GM18505 (cell line): Measurements from ENCODE around the gene C3.

ENCODE experiments used
- ATAC-seq: cut with Tn5 transposase; IDR thresholded peaks from one replicate; pipeline ENCODE4 v1.9.1; 2021; ENCODE audit not compliant: unreplicated experiment
- POLR2A ChIP-seq: IDR thresholded peaks from 4 replicates; pipeline ENCODE4 v1.6.1; 2011; ENCODE audit warnings: borderline replicate concordance; ENCODE audit not compliant: insufficient read depth, insufficient read length; ENCODE audit errors: extremely low read depth

The C3 gene

DNA sequence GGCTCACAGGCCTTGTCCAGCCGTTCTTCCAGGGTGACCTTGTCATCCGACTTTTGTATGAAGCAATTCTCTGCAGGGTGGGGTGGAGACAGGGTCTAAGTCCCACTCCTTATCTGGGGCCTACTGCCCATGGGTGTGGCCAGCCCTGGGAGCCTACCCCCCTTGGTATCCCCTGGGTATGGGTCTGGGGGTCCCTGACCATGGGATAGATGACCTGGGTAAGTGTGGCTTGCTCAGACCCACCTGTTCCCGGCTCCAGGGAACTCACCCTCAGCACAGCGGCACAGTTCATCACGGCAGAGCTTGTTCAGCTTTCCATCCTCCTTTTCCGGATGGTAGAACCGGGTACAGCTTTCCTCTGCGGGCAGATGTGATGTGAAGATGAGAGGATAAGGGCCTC lies 41.3 kb downstream of the C3 start:
- ATAC-seq, result no peak
- TF ChIP-seq POLR2A, result no peak

GRCh38 chr19:6678690-6679109 lies 41.8 kb downstream of the C3 start:
- ATAC-seq, result no peak
- no peak for TF ChIP-seq POLR2A

GRCh38 chr19:6677883-6678689 lies 42.4 kb downstream of the C3 start:
- no peak for ATAC-seq
- no peak for TF ChIP-seq POLR2A

DNA sequence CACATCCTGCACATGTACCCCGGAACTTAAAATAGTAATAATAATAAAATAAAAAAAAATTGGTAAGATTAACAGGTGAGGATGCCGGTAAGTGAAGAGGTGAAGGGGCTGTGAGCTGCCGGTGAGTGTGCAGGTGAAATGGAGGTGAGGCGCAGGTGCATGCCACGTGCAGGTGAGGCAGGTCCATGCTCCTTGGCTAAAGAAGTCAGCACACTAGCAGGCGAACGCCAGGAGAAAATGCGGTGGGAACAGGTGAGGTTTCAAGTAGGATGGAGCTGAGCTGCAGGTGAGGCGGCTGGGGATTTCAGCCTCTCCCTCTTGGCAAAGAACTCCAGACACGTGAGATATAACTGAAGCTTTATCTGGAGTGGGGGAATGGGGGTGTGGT lies 43.0 kb downstream of the C3 start:
- no peak for TF ChIP-seq POLR2A
- ATAC-seq, result no peak

- no peak for ATAC-seq
- TF ChIP-seq POLR2A, result no peak
Observed at GRCh38 chr19:6676288-6676687, 44.2 kb downstream of the C3 start.

DNA sequence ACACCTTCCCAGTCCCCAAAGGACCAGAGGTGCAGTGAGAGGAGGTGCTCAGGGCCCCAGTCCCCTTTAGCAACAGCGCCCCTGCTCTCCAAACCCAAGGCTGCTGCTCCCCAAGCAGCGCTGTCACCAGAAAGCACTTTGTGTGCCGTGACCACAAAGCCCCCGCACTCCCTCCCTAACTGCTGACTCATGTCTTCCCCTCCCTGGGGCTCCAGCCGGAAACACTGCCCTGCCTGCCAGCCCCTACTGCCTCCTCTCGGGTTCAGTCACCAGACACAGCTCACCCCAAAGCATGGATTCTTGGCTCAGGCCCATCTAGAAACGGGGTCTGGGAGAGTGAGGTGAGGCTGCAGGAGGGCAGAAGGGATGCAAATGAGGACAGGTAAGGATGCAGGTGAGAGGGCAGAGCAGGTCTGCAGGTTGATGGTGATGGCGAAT lies 45.6 kb downstream of the C3 start:
- peak; percentile 57 for ATAC-seq
- peak; percentile 45 for TF ChIP-seq POLR2A

- peak; percentile 1 for ATAC-seq
Observed at GRCh38 chr19:6674408-6674807, 46.0 kb downstream of the C3 start.

- TF ChIP-seq POLR2A, result no peak
- no peak for ATAC-seq
Observed at GRCh38 chr19:6672693-6673290, 47.7 kb downstream of the C3 start.

- ATAC-seq, result no peak
- TF ChIP-seq POLR2A, result no peak
Observed at GRCh38 chr19:6671960-6672359, 48.5 kb downstream of the C3 start.

DNA sequence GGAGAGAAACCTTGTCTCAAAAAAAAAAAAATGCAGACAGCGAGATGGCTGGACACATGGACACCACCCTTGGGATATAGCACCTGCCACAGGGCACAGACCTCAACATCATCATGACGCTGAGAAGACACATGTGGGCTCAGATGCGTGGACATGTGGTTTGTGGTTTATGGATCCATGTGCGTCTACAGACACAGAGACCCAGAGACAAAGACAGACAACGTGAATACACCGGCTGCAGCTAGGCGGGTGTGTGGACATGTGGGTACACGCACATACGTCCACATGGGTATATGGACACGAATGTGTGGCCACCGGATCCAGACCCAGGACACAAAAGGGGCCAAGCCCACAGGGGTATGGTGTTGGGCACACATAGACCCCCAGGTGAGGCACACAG lies 51.8 kb downstream of the C3 start:
- no peak for TF ChIP-seq POLR2A
- no peak for ATAC-seq

DNA sequence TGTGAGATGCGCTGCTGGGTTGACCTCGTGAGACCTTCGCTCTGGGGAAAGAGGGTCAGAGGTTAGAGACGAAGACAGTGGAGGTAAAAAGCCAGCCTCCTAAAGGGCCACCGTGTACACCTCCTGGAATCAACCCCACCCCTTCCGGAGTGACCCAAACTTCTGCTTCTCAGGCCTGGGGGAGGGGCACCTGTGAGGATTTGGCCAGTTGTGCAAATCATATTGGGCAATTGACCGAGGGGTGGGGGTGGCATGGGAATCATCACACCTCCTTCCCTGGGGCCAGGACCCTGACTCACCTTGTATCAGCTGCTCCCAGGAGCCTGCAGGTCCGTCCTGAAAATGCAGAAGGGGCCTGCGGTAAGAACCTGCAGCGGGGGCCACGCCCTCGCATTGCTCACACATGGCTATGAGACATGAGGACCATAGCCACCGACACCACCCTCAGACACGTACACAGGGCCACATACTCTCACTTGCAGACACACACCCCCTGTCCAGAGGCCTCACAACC lies 53.3 kb downstream of the C3 start:
- TF ChIP-seq POLR2A, result no peak
- no peak for ATAC-seq

- TF ChIP-seq POLR2A, result no peak
- no peak for ATAC-seq
Observed at GRCh38 chr19:6664916-6665315, 55.5 kb downstream of the C3 start.

DNA sequence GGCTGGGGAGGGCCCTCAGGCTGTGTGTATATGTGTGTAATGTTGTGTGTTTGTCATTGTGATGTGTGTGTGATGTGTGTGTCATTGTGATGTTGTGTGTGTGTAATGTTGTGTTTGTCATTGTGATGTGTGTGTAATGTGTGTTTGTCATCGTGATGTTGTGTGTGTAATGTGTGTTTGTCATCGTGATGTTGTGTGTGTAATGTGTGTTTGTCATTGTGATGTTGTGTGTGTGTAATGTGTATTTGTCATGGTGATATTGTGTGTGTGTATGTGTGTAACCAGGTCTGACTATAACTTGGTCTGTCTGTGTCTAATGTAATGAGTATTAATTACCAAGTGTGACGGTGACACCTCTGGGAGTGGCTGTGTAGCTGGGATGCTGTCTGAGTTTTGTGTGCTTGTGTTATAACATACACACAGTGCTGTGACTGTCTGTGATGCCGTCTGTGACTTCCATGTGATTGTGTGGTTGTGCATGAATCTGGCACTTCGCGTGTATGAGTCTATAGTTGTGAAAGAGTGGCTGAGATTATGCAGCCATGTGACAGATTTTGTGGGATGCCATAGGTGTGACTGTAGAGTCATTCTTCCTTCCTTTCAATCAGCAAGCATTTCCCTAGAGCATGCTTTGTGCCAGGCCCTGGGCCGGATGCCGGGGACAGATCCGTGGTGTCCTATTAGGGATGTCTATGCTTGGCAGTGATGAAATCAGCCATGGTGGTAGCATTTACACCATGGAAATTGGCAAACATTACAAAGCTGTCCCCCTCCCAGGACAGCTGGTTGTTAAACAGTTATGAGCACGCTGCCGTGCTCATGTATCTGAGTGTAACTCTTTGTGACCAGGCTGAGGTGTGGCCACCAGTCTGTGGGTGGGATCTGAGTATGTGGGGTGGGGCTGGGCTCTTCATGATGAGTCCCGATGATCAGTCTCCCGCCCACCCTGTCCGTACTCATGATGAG lies 56.9 kb downstream of the C3 start:
- ATAC-seq, result no peak
- no peak for TF ChIP-seq POLR2A
